Stimulated activated CD4-positive, alpha-beta T cell treated with anti-CD3 and anti-CD28 coated beads, Interleukin-1b, Interleukin-23, amount 100 ng/mL, for 48 hours (primary cell): ENCODE data around the gene NFATC1.

Experiments
- DNase-seq: peaks from one replicate; pipeline ENCODE4 v3.0.0-alpha.2; 2020

The NFATC1 gene

GRCh38 chr18:79560861-79561210 is 165.1 kb downstream of the NFATC1 start:
- DNase-seq: no peak

- no peak for DNase-seq
These were observed 168.2 kb downstream of the NFATC1 start for GRCh38 chr18:79563949-79564348.

GRCh38 chr18:79564441-79564840 is 168.7 kb downstream of the NFATC1 start:
- no peak for DNase-seq

GRCh38 chr18:79566771-79567431 is 171.2 kb downstream of the NFATC1 start:
- DNase-seq: no peak

GRCh38 chr18:79567481-79568147 is 171.9 kb downstream of the NFATC1 start:
- no peak for DNase-seq

GRCh38 chr18:79568543-79569205 is 172.9 kb downstream of the NFATC1 start:
- DNase-seq: no peak

GRCh38 chr18:79569720-79570119 is 174.0 kb downstream of the NFATC1 start:
- DNase-seq: no peak

- DNase-seq: peak; percentile 22
These were observed 174.8 kb downstream of the NFATC1 start for GRCh38 chr18:79570266-79571201.

- no peak for DNase-seq
These were observed 175.7 kb downstream of the NFATC1 start for GRCh38 chr18:79571211-79572092.

- DNase-seq: no peak
These were observed 176.5 kb downstream of the NFATC1 start for GRCh38 chr18:79572093-79572780.

GRCh38 chr18:79572848-79573451 is 177.2 kb downstream of the NFATC1 start:
- DNase-seq: no peak

GRCh38 chr18:79573921-79574491 is 178.3 kb downstream of the NFATC1 start:
- DNase-seq: no peak

GRCh38 chr18:79574938-79575525 is 179.3 kb downstream of the NFATC1 start:
- DNase-seq: no peak

- DNase-seq: no peak
These were observed 180.4 kb downstream of the NFATC1 start for GRCh38 chr18:79575891-79576685.

- no peak for DNase-seq
These were observed 181.1 kb downstream of the NFATC1 start for GRCh38 chr18:79576686-79577351.

GRCh38 chr18:79577451-79578395 is 182.0 kb downstream of the NFATC1 start:
- no peak for DNase-seq
